Adrenal gland (tissue), 12 donors: ENCODE measurements around the gene GLDC. TPM values are rescaled to one million over a fixed set of nuclear protein-coding genes. Genes with fewer than 3 reads are reported as not detected.

Experiments used
- DNase-seq, 7 donors: peaks; one replicate each; pipeline ENCODE4 v3.0.0-alpha.2; 2019 to 2020
- H3K27ac ChIP-seq, 5 donors: fragments of 200-600 bp; sonication (generic) in 4 of 5; 1 replicate in 3 of 5; 2 replicates in 2 of 5; pipeline versions ENCODE4 v1.5.1 to v1.8.0; 2016 to 2020; ENCODE audit warnings: mild to moderate bottlenecking in 1 of 5
- H3K27me3 ChIP-seq: fragments of 200-600 bp; 2 replicates; pipeline ENCODE4 v1.8.0; 2021
- H3K36me3 ChIP-seq, 2 donors: fragments of 200-600 bp; replicated peaks in 1 of 2; 1 replicate in 1 of 2; 2 replicates in 1 of 2; pipeline versions ENCODE4 v1.5.1 to v1.8.0; 2018 to 2022
- H3K4me1 ChIP-seq, 2 donors: fragments of 200-600 bp; replicated peaks in 1 of 2; 1 replicate in 1 of 2; 2 replicates in 1 of 2; pipeline versions ENCODE4 v1.5.1 to v1.8.0; 2018 to 2021
- H3K4me3 ChIP-seq, 4 donors: fragments of 200-600 bp; sonication (generic) in 3 of 4; one replicate each; pipeline ENCODE4 v1.5.1; 2016 to 2018
- H3K9me3 ChIP-seq, 3 donors: fragments of 200-600 bp; sonication (generic) in 1 of 3; replicated peaks in 1 of 3; 1 replicate in 2 of 3; 2 replicates in 1 of 3; pipeline versions ENCODE4 v1.5.1 to v1.8.0; 2016 to 2021
- POLR2A ChIP-seq, 2 donors: fragments of 450-650 bp; IDR thresholded peaks; one replicate each; pipeline ENCODE4 v1.6.1; 2017; ENCODE audit warnings: antibody characterized with exemption in 2 of 2, mild to moderate bottlenecking in 2 of 2, moderate library complexity in 1 of 2
- WGBS, 4 donors: extraction: QIAGEN DNeasy Blood & Tissue Kit in 2 of 4; methylation state at CpG; one replicate each; pipeline versions ENCODE4 v1.1.5 to v1.1.7; 2013 to 2017; 5-methylcytosine and 5-hydroxymethylcytosine counted together
- intact Hi-C, 2 donors: fragments of 100-400 bp; cut with DNase I; formaldehyde crosslinking; loops; one replicate each; pipeline versions ENCODE4 v1.14.1 to v1.15.0; 2022 to 2023
- polyA plus RNA-seq, 3 donors: library from polyadenylated mRNA; stranded (reverse); fragments of 200-250 nt in 2 of 3; fragments of 350-450 nt in 1 of 3; fragmentation: Illumina TruSeq in 1 of 3; extraction: RNeasy Lipid Tissue Mini Kit (QIAGEN cat#74804) in 1 of 3; gene quantifications; one replicate each; pipeline ENCODE4 v1.2.3, GENCODE V29; 2013 to 2014
- total RNA-seq, 9 donors: library from RNA; depleted of rRNA in 4 of 9; stranded (reverse); fragments of >200 nt in 4 of 9; fragments of 120-200 nt in 1 of 9; fragmentation: NEBNext Ultra II Directional in 1 of 9; extraction: Animal tissue kit (Norgen Biotek cat#: 25700) in 1 of 9; gene quantifications; one replicate each; pipeline versions ENCODE4 v1.1.0 to v1.2.4, GENCODE V29; 2013 to 2023
- TF ChIP-seq, protein P1 (sequence below), 6 experiments: fragments of 450-650 bp in 4 of 6; fragments of 200-600 bp in 2 of 6; sonication (generic) in 1 of 6; IDR thresholded peaks; 1 replicate in 5 of 6; 2 replicates in 1 of 6; pipeline versions ENCODE4 v1.5.1 to v1.8.0; 2016 to 2021; ENCODE audit warnings: antibody characterized with exemption in 6 of 6, mild to moderate bottlenecking in 2 of 6, moderate library complexity in 1 of 6
- donor health status: healthy with polysubstance abuse.
- donor health status: Bipolar disorder and iron deficiency.
- donor health status: DM: yes; HTN: yes; CAD: no.
- donor health status: DM: no; HTN: no; CAD: no.
- donor health status: DM: no; HTN: no; CAD: no.
- donor health status: DM: yes; HTN: yes; CAD: no.

The GLDC gene
- total and polyA plus RNA-seq, 12 donors: 0.14 to 1.3 (median 0.36) TPM; not detected in 2

DNA sequence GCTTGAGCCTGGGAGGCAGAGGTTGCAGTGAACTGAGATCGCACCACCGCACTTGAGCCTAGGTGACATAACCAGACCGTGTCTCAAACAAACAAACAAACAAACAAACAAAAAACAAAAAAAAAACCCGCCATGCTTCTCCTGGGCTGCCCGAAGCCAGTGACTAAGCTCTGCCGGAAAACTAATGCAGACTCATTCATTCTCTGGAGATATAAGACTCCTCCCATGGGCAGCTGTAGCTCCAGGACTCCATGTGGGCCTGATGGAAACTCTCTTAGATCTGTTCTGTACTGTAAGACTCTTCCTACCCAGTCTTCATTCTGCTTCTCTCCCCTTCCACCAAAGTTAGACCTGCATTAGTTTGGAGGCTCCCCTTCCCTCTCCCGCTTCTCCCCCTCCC, 11.1 kb downstream of the GLDC start:
- Histone ChIP-seq H3K4me1 (no peaks in the 10 kb centered on the region), H3K4me3 (no peak overlapping the region), H3K9me3 (no peaks in the 10 kb centered on the region), H3K27me3 (peaks cover 12% of the 10 kb centered on the region), H3K36me3 (no peaks in the 10 kb centered on the region), H3K27ac (no peak overlapping the region)
- TF ChIP-seq POLR2A (IDR thresholded peaks at IDR 0.05): no peak
- TF ChIP-seq, protein P1, sequence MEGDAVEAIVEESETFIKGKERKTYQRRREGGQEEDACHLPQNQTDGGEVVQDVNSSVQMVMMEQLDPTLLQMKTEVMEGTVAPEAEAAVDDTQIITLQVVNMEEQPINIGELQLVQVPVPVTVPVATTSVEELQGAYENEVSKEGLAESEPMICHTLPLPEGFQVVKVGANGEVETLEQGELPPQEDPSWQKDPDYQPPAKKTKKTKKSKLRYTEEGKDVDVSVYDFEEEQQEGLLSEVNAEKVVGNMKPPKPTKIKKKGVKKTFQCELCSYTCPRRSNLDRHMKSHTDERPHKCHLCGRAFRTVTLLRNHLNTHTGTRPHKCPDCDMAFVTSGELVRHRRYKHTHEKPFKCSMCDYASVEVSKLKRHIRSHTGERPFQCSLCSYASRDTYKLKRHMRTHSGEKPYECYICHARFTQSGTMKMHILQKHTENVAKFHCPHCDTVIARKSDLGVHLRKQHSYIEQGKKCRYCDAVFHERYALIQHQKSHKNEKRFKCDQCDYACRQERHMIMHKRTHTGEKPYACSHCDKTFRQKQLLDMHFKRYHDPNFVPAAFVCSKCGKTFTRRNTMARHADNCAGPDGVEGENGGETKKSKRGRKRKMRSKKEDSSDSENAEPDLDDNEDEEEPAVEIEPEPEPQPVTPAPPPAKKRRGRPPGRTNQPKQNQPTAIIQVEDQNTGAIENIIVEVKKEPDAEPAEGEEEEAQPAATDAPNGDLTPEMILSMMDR (IDR thresholded peaks at IDR 0.05): no peak
- DNase-seq: no peak
- WGBS, 4 donors: 78 to 88% (median 82%) methylated on average over 7 of the region's 7 CpGs
- intact Hi-C loops: no loop called here

DNA sequence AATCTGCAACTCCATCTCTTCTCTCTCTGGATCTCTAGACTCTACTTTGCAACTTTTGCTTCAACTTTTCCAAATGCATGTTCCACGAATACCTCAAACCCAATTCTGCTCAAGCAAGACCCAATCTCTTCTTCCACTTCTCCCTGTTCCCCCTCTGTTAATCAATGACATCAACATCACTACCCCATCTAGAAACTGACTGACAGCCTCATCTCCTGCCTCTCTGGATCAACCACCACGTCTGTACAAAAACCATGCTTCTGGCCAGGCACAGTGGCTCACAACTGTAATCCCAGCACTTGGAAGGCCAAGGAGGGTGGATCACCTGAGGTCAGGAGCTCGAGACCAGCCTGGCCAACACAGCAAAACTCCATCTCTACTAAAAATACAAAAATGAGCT, 12.2 kb downstream of the GLDC start:
- intact Hi-C loops: no loop called here
- Histone ChIP-seq H3K27ac (no peak overlapping the region), H3K4me3 (no peak overlapping the region), H3K27me3 (peaks cover 12% of the 10 kb centered on the region), H3K9me3 (no peaks in the 10 kb centered on the region), H3K36me3 (no peaks in the 10 kb centered on the region), H3K4me1 (no peaks in the 10 kb centered on the region)
- no peak for DNase-seq
- WGBS, 4 donors: 71 to 74% (median 73%) methylated on average over 3 of the region's 3 CpGs
- TF ChIP-seq, protein P1 (IDR thresholded peaks at IDR 0.05): no peak
- no peak for TF ChIP-seq POLR2A (IDR thresholded peaks at IDR 0.05)

DNA sequence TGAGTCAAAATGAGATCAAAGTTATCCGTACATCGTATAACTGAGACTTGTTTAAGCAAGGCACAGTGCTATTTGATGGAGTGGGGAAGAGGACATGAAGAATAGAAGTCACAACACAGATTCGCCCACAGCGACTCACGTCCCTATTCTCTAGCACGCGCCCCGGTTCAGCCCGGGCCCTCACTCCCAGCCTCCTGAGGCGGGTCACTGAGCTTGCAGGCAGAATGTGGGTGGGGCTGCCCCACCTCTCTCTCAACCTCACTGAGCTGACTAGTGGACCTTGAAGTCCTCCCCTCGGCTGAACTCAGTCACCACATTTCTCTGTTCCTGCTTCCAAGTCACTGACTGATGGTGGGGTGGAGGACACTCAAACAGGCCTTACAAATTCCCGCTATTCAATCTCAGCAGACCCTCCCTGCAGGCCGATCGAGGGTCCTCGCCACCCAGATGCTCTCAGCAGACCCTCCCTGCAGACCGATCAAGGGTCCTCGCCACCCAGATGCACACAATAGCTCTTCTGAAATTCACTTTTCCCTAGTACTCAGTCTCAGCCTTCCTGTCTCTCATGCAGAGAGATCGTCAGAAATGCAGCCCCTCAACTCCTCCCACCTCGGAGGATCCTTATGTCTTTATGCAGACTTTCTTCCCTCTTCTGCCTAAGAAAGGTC, 12.9 kb downstream of the GLDC start:
- H3K4me1 ChIP-seq: no peaks in the 10 kb centered on the region
- intact Hi-C loops: no loop called here
- TF ChIP-seq, protein P1 (IDR thresholded peaks at IDR 0.05): no peak
- no peak for TF ChIP-seq POLR2A (IDR thresholded peaks at IDR 0.05)
- no peaks in the 10 kb centered on the region for H3K36me3 ChIP-seq
- no peak overlapping the region for H3K27ac ChIP-seq
- DNase-seq: no peak
- WGBS, 4 donors: 70 to 77% (median 74%) methylated on average over 18 to 19 of the region's 19 CpGs
- H3K27me3 ChIP-seq: peaks cover 11% of the 10 kb centered on the region
- no peak overlapping the region for H3K4me3 ChIP-seq
- no peaks in the 10 kb centered on the region for H3K9me3 ChIP-seq

DNA sequence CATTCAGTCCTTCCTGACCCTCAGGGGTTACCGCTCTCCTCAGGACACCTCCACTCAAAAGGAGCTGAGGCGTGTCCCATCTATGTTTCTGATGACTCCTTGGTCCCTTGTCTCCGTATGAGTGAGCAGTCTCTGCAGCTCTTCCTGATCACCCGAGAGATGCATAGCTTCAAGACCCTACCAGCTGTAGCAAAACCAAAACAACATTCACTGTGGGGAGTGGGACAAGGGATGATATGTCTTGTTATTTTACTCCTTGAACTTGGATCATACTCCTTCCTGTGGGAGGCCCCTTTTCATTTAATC, 14.4 kb downstream of the GLDC start:
- WGBS, 4 donors: 67 to 90% (median 86%) methylated on average over 4 of the region's 4 CpGs
- Histone ChIP-seq H3K4me1 (no peaks in the 10 kb centered on the region), H3K4me3 (no peak overlapping the region), H3K9me3 (no peaks in the 10 kb centered on the region), H3K36me3 (no peaks in the 10 kb centered on the region), H3K27ac (no peak overlapping the region), H3K27me3 (peaks cover 6% of the 10 kb centered on the region)
- intact Hi-C loops: no loop called here
- TF ChIP-seq POLR2A (IDR thresholded peaks at IDR 0.05): no peak
- TF ChIP-seq, protein P1 (IDR thresholded peaks at IDR 0.05): no peak
- no peak for DNase-seq
